ENCODE measurements around the gene ST8SIA2. TPM values are rescaled to one million over a fixed set of nuclear protein-coding genes. Genes with fewer than 3 reads are reported as not detected.

ST8SIA2 gene
- polyA plus RNA-seq, 1 of the 3 experiments (the other 2 are of a cell fraction) = 0.05 TPM

- no peaks in the 10 kb centered on the region for H3F3A ChIP-seq (replicated peaks; ENCODE audit: insufficient read depth)
Measured at GRCh38 chr15:92384381-92384780, 9.3 kb upstream of the ST8SIA2 start.

GRCh38 chr15:92385096-92385495, 8.6 kb upstream of the ST8SIA2 start:
- no peaks in the 10 kb centered on the region for H3K9me3 ChIP-seq
- no peaks in the 10 kb centered on the region for H3K79me2 ChIP-seq (ENCODE audit: insufficient read depth)
- no peak overlapping the region for H2AFZ ChIP-seq (ENCODE audit: low read depth)
- H3K4me2 ChIP-seq = no peak overlapping the region
- no peak overlapping the region for H3K9ac ChIP-seq
- TF ChIP-seq TEAD4 (IDR thresholded peaks at IDR 0.05; ENCODE audit: borderline replicate concordance, insufficient read depth) = no peak
- no peak for TF ChIP-seq CTCF (IDR thresholded peaks at IDR 0.05)
- no peak for TF ChIP-seq TCF12 (IDR thresholded peaks at IDR 0.05)
- CTCF ChIA-PET = interaction anchor here (1.0 to 1.9 kb wide), 5 partner anchors 8 to 330 kb away, joined by 3 to 5 read pairs (median 3); partner anchors contain the start of gene ST8SIA2
- H3K36me3 ChIP-seq (replicated peaks in 1 of 2; ENCODE audit: control insufficient read depth in 1 of 2, insufficient read depth in 2 of 2, low read length in 1 of 2) = no peaks in the 10 kb centered on the region
- no peak overlapping the region for H3K27ac ChIP-seq (ENCODE audit: low read depth in 2 of 2, low read length in 1 of 2)
- WGBS (ENCODE audit: low lambda C conversion rate) = 7% methylated on average over 2 of the region's 2 CpGs
- H3K27me3 ChIP-seq (ENCODE audit: insufficient read depth) = no peaks in the 10 kb centered on the region
- no peak overlapping the region for H3K4me3 ChIP-seq (ENCODE audit: low read depth in 2 of 2, low read length in 1 of 2)
- H4K20me1 ChIP-seq (ENCODE audit: insufficient read depth) = no peaks in the 10 kb centered on the region
- DNase-seq = no peak
- POLR2A ChIA-PET = no interaction called here
- H3K9me2 ChIP-seq = no peaks in the 10 kb centered on the region
- H3K4me1 ChIP-seq (ENCODE audit: control insufficient read depth in 1 of 2, insufficient read depth in 2 of 2, low read depth in 1 of 2, low read length in 1 of 2) = no peaks in the 10 kb centered on the region
- H3F3A ChIP-seq (replicated peaks; ENCODE audit: insufficient read depth) = no peaks in the 10 kb centered on the region

More at GRCh38 chr15:92384381-92384780, 9.3 kb upstream of the ST8SIA2 start:
- no peak overlapping the region for H3K4me2 ChIP-seq
- H3K4me3 ChIP-seq (ENCODE audit: low read depth in 2 of 2, low read length in 1 of 2) = no peak overlapping the region
- H3K27me3 ChIP-seq (ENCODE audit: insufficient read depth) = no peaks in the 10 kb centered on the region
- H3K36me3 ChIP-seq (replicated peaks in 1 of 2; ENCODE audit: control insufficient read depth in 1 of 2, insufficient read depth in 2 of 2, low read length in 1 of 2) = no peaks in the 10 kb centered on the region
- CTCF ChIA-PET = interaction anchor here (0.6 to 1.9 kb wide), 7 partner anchors 9 to 360 kb away, joined by 3 to 5 read pairs (median 3); partner anchors contain the start of gene ST8SIA2
- no peak for DNase-seq
- no peak overlapping the region for H3K9ac ChIP-seq
- H3K4me1 ChIP-seq (ENCODE audit: control insufficient read depth in 1 of 2, insufficient read depth in 2 of 2, low read depth in 1 of 2, low read length in 1 of 2) = no peaks in the 10 kb centered on the region
- no peaks in the 10 kb centered on the region for H3K9me2 ChIP-seq
- H3K9me3 ChIP-seq = no peaks in the 10 kb centered on the region
- H3K79me2 ChIP-seq (ENCODE audit: insufficient read depth) = no peaks in the 10 kb centered on the region
- WGBS (ENCODE audit: low lambda C conversion rate) = 7% methylated on average over 2 of the region's 2 CpGs
- no peaks in the 10 kb centered on the region for H4K20me1 ChIP-seq (ENCODE audit: insufficient read depth)
- POLR2A ChIA-PET = no interaction called here
- H3K27ac ChIP-seq (ENCODE audit: low read depth in 2 of 2, low read length in 1 of 2) = no peak overlapping the region
- no peak for TF ChIP-seq IRF3 (IDR thresholded peaks at IDR 0.05; ENCODE audit: low read depth, low read length)
- TF ChIP-seq CTCF (IDR thresholded peaks at IDR 0.05) = no peak
- TF ChIP-seq JUND (IDR thresholded peaks at IDR 0.05) = no peak
- TF ChIP-seq ELF1 (IDR thresholded peaks at IDR 0.05) = no peak
- no peak for TF ChIP-seq FOXJ3 (CRISPR knock-in tag; IDR thresholded peaks at IDR 0.05)
- TF ChIP-seq TEAD4 (IDR thresholded peaks at IDR 0.05; ENCODE audit: borderline replicate concordance, insufficient read depth) = no peak
- no peak for TF ChIP-seq PBX3 (IDR thresholded peaks at IDR 0.05)
- no peak overlapping the region for H2AFZ ChIP-seq (ENCODE audit: low read depth)
